ENCODE data around the gene R3HDM2.

Gene R3HDM2

GRCh38 chr12:57224973-57225679 lies 205.7 kb downstream of the R3HDM2 start:
- DNase-seq = peak; percentile 80

- no peak for DNase-seq
These were observed 206.4 kb downstream of the R3HDM2 start for GRCh38 chr12:57224278-57224972.

DNA sequence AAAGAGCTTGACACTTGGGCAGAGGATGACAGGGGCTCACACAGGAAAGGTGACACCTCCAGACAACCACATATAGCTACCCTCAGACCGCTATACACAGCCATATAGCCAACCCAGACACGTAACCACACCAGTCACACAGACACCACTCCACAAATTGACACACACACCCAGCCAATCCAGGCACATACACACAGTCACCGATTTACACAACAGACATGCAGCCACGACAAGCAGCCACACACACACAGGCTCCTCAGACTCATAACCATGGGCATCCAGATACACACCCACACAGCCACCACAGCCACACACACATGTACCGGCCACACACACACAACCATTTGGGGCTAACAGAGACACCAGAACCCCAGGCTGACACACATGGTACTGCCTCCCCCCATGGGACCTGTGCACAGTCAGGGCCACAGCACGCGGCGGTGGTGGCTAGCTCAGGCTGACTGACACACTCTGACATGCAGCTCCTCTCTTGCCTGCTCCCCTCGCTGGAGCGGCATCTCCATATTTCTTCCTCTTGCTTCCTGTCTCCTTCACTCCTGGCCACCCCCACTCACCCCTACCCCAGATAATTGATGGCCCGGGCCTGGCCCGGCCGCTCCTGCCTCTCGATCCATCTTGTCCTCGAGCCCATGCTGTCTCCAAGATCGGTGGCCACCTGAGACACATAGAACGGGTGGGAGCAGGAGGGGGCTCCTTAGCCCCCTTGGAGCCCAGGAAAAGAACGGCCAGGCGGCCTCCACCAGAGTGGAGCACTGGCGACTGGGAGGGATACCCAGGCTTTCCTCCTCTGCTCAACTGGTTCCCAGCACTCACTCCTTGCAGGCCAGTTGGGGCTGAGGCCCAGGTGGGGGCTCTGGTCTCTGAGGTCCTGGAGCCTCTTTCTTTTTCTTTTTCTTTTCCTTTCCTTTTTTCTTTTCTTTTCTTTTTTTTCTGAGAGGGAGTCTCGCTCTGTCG lies 207.4 kb downstream of the R3HDM2 start:
- DNase-seq = no peak

DNA sequence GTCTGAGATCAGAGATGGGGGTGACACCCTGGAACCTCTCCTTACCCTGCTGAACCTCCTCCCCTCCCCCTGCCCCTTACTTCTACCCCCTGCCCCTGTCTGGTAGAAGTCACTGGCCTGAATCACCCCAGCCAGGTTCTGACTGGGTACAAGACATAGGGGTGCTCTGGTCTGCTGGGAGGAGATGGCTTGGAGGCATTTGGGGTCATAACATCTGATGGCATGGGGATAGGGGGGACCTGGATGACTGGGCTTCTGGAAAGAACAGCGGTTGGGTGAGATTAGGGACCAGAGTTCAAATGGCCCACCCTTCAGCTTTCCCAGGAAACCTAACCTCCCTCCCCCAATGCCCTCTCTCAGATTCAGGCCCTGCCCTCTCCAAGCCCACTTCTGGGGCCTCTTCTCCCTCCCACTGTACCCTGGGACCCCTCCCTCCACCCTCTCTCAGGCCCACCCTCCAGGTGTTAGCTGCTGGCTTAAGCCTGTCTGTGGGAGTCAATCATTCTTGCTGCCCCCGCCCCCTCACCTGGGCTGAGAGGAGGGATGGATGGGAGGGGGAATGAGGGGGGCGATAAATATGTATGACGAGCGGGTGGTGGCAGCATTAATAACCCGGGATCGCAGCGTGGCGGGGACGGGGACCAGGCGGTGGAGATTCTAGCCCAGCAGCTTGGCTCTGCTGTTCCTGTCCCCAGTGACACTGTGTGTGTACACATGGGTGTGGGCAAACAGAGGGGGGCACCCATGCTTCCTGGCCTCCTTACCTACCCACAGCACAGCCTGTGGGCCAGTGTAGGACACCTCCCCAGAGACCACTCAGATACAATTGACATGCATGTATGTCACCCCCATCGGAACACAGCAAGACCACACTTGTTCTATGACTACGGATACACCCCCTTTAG lies 208.3 kb downstream of the R3HDM2 start:
- DNase-seq = no peak

- no peak for DNase-seq
These were observed 209.5 kb downstream of the R3HDM2 start for GRCh38 chr12:57221169-57221917.

DNA sequence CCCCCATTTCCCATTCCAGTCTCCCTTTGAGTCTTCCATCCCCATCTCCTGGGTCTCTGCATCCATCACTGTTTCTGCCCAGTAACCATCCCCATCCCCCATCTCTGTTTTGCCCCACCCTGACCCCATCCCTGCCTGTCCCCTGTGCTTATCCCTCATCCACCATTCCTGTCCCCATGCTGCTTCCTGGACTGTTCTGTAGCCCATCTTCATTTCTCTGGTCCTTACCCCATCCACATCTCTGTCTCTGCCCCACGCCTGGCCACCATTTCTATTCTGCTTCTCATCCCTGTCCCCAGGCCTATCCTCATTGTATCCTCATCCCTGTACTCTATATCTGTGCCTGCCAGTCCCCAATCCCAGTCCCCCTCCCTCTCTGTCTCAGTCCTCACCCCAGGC lies 210.1 kb downstream of the R3HDM2 start:
- no peak for DNase-seq

- DNase-seq = no peak
These were observed 210.7 kb downstream of the R3HDM2 start for GRCh38 chr12:57219993-57220754.

- DNase-seq = no peak
These were observed 211.4 kb downstream of the R3HDM2 start for GRCh38 chr12:57219205-57219992.

GRCh38 chr12:57218030-57218853 lies 212.6 kb downstream of the R3HDM2 start:
- no peak for DNase-seq

DNA sequence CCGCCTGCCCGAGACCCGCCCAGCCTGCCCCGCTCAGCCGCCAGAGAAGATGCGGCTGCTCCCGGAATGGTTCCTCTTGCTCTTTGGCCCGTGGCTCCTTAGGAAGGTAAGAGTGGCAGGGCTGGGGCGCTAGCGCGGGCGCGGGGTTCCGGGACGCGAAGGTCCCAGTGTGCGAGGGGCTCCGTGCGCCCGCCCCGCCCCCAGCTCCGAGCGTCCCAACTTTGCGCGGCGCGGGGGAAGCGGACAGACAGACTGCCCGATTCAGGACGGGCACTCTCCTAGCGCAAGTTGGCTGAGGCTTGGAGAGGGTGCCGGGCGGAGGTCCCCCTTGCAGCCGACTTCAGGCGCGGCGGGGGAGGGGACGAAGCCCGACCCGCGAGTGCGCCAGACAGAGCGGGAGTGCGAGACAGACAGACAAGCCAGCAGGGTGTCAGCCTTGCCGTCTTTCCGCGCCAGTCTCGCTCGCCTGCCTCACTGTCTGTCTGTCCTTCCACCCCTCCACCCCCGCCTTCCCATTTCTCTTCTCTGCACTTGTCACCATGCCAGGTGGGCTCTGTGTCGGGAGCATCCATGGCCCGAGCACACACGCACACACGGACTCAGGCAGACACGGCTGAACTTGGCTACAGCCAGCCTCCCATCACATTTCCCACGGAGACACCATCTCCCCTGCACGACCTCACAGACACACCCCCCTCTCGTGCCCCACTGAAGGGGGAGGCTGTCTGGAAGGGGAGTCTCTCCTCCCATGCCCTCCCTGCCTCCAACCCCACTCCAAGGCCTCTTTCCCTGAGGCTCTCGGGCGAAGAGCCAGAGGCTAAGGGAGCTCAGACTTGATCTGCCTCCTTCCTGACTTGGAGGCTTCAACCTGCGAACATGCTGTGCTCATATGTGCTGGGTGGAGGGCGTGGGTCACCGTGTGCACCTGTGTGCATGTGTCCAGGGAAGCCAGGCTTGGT lies 213.6 kb downstream of the R3HDM2 start:
- peak; percentile 31 for DNase-seq

DNA sequence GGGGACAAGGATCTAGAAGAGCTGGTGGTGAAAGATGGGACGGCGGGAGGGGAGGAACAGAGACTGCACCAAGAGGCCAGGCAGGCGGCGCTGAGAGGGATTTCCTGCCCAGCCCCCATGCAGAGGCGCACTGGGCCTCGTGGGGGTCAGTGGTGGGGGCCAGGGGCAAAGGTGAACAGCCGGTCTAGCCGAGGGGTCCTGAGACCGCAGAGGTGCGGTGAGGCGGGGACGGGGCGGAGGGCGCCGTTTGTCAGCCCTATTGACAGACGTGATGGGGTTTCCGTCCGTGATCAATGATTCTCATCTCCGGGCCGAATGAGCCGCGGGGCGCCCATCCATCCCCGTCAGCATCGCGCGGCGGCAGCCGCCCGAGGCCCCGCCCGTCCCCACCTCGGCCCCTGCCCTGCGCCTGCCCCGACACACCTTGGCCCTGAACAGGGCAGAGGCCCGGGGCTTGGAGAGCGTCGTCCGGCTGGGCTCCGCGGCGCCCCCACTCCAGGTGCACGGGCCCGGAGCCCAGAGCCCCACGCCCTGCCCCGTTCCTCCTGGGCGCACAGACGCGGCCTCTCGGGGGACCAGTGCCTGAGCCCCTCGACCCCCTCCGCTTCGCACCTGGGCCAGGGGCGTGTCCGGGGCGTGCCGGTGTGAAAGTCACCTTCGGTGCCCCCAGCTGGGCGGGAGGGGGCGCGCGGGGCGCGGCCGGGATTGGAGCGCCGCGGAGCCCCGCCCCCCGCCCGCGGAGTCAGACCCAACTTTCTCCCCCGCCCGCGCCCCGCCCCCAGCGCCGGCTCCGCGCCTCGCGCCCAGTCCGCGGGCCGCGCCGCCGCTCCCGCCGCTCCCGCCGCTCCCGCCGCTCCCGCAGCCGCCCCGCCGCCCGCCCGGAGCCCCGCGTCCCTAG lies 214.6 kb downstream of the R3HDM2 start, which contains the start of gene NXPH4:
TSS of gene NXPH4 (plus strand) at position 781 of the 898 bp plus-strand sequence. CDS start 176 bp downstream, outside the sequence.
- DNase-seq = peak; percentile 83

GRCh38 chr12:57215668-57216013 lies 215.2 kb downstream of the R3HDM2 start:
- peak; percentile 16 for DNase-seq

GRCh38 chr12:57215065-57215464 lies 215.8 kb downstream of the R3HDM2 start:
- no peak for DNase-seq

DNA sequence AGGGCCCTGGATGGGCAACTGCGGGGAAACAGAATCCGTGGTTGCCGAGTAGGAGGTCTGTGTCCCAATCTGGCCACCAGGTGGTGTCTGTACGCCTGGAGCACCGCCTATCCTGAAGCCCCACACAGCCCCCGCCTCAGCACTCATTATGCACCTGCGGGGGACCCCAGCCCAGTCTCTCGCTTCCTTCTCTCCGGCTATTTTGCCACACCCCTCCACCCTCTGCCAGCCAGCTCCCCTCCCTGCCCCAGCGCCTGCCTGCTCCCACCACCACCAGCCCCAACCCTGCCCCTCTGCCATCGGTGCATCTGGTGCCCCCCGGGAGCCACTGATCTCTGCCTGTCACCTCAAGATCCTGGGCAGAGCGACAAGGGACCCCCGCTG lies 216.5 kb downstream of the R3HDM2 start:
- peak; percentile 79 for DNase-seq

- no peak for DNase-seq
These were observed 217.0 kb downstream of the R3HDM2 start for GRCh38 chr12:57213763-57214397.

Measured in CD4-positive, alpha-beta T cell treated with Interleukin-6 for 4 hours (primary cell).